Osteoblast (primary cell): Measurements from ENCODE around the gene MEIS1. TPM values are rescaled to one million over a fixed set of nuclear protein-coding genes. Genes with fewer than 3 reads are reported as not detected.

Source experiments
- DNase-seq: peaks from one replicate; pipeline ENCODE4 v3.0.0; 2011; ENCODE audit warnings: low spot score, mixed read lengths; ENCODE audit not compliant: insufficient read length; ENCODE audit errors: missing footprints
- H2AFZ ChIP-seq: 2 replicates; pipeline ENCODE4 v1.6.0; 2011; ENCODE audit warnings: mild to moderate bottlenecking, low read length
- H3K27ac ChIP-seq: 2 replicates; pipeline ENCODE4 v1.5.1; 2011; ENCODE audit warnings: mild to moderate bottlenecking, low read depth, low read length, moderate library complexity
- H3K27me3 ChIP-seq: 2 replicates; pipeline ENCODE4 v1.6.0; 2012; ENCODE audit warnings: mild to moderate bottlenecking, control low read depth, inconsistent platforms, low read length, moderate library complexity; ENCODE audit not compliant: insufficient read depth
- H3K36me3 ChIP-seq: 2 replicates; pipeline ENCODE4 v1.5.1; 2011; ENCODE audit warnings: mild to moderate bottlenecking, low read length, control low read depth, moderate library complexity; ENCODE audit not compliant: insufficient read depth
- H3K4me1 ChIP-seq: 2 replicates; pipeline ENCODE4 v1.5.1; 2011; ENCODE audit warnings: mild to moderate bottlenecking, low read length, control low read depth, moderate library complexity; ENCODE audit not compliant: insufficient read depth
- H3K4me2 ChIP-seq: 2 replicates; pipeline ENCODE4 v1.6.0; 2011; ENCODE audit warnings: mild to moderate bottlenecking, low read length; ENCODE audit not compliant: insufficient read depth
- H3K4me3 ChIP-seq: fragments of 200-600 bp; sonication (generic); 3 replicates; pipeline ENCODE4 v1.5.1; 2012; ENCODE audit warnings: mild to moderate bottlenecking, low read length, inconsistent platforms; ENCODE audit not compliant: insufficient read depth
- H3K79me2 ChIP-seq: 2 replicates; pipeline ENCODE4 v1.6.0; 2012; ENCODE audit warnings: mild to moderate bottlenecking, low read length, control low read depth, inconsistent platforms; ENCODE audit not compliant: insufficient read depth
- H3K9me3 ChIP-seq: 2 replicates; pipeline ENCODE4 v1.5.1; 2011; ENCODE audit warnings: low read depth, low read length, control low read depth
- H4K20me1 ChIP-seq: 2 replicates; pipeline ENCODE4 v1.6.0; 2012; ENCODE audit warnings: mild to moderate bottlenecking, low read length, control low read depth; ENCODE audit not compliant: insufficient read depth
- CTCF ChIP-seq: IDR thresholded peaks from 2 replicates; pipeline ENCODE4 v1.5.1; 2011; ENCODE audit warnings: mild to moderate bottlenecking, low read depth, low read length, moderate library complexity; ENCODE audit errors: extremely low read depth
- total RNA-seq: library from RNA; depleted of rRNA; stranded (reverse); fragments of >200 nt; gene quantifications from 2 replicates; pipeline ENCODE4 v1.2.3, GENCODE V29; 2012

Gene MEIS1
- total RNA-seq, 1 donor, result 11.9 TPM

GRCh38 chr2:66488946-66489345, 54.0 kb downstream of the MEIS1 start:
- H3K27ac ChIP-seq, result no peak overlapping the region
- H3K4me2 ChIP-seq, result no peak overlapping the region
- H3K9me3 ChIP-seq, result no peaks in the 10 kb centered on the region
- DNase-seq, result no peak
- no peak overlapping the region for H2AFZ ChIP-seq
- no peak for TF ChIP-seq CTCF
- H3K27me3 ChIP-seq, result no peaks in the 10 kb centered on the region
- H3K4me1 ChIP-seq, result no peaks in the 10 kb centered on the region
- H3K79me2 ChIP-seq, result no peaks in the 10 kb centered on the region
- no peak overlapping the region for H3K4me3 ChIP-seq
- no peaks in the 10 kb centered on the region for H3K36me3 ChIP-seq
- no peaks in the 10 kb centered on the region for H4K20me1 ChIP-seq

- Histone ChIP-seq H3K27ac (no peak overlapping the region), H3K27me3 (no peaks in the 10 kb centered on the region), H2AFZ (no peak overlapping the region), H3K79me2 (no peaks in the 10 kb centered on the region), H3K4me3 (no peak overlapping the region), H3K9me3 (no peaks in the 10 kb centered on the region), H4K20me1 (no peaks in the 10 kb centered on the region), H3K4me1 (no peaks in the 10 kb centered on the region), H3K4me2 (no peak overlapping the region), H3K36me3 (no peaks in the 10 kb centered on the region)
- no peak for DNase-seq
- no peak for TF ChIP-seq CTCF
Observed at GRCh38 chr2:66489436-66489835, 54.5 kb downstream of the MEIS1 start.

- Histone ChIP-seq H3K4me2 (no peak overlapping the region), H3K27me3 (no peaks in the 10 kb centered on the region), H3K4me3 (no peak overlapping the region), H3K36me3 (no peaks in the 10 kb centered on the region), H3K9me3 (no peaks in the 10 kb centered on the region), H3K27ac (no peak overlapping the region), H2AFZ (no peak overlapping the region), H4K20me1 (no peaks in the 10 kb centered on the region), H3K4me1 (peaks cover 11% of the 10 kb centered on the region), H3K79me2 (no peaks in the 10 kb centered on the region)
- no peak for TF ChIP-seq CTCF
- DNase-seq, result no peak
Observed at GRCh38 chr2:66490588-66491001, 55.7 kb downstream of the MEIS1 start.

- DNase-seq, result peak; percentile 48
- Histone ChIP-seq H2AFZ (no peak overlapping the region), H3K27me3 (no peaks in the 10 kb centered on the region), H3K4me2 (no peak overlapping the region), H3K9me3 (no peaks in the 10 kb centered on the region), H3K79me2 (no peaks in the 10 kb centered on the region), H3K4me3 (no peak overlapping the region), H3K4me1 (peaks cover 26% of the 10 kb centered on the region), H3K27ac (no peak overlapping the region), H4K20me1 (no peaks in the 10 kb centered on the region), H3K36me3 (no peaks in the 10 kb centered on the region)
- no peak for TF ChIP-seq CTCF
Observed at GRCh38 chr2:66494708-66495107, 59.8 kb downstream of the MEIS1 start.
